H9 (cell line): ENCODE results near the gene ASB10. TPM values are rescaled to one million over a fixed set of nuclear protein-coding genes. Genes with fewer than 3 reads are reported as not detected.

ENCODE experiments used
- DNase-seq: peaks from one replicate; pipeline ENCODE4 v3.0.0-alpha.2; 2017
- H2AFZ ChIP-seq: one replicate; pipeline ENCODE4 v1.6.1; 2013; ENCODE audit warnings: mild to moderate bottlenecking, low read length, control low read depth, moderate library complexity
- H2AK5ac ChIP-seq: 2 replicates; pipeline ENCODE4 v1.6.1; 2013; ENCODE audit warnings: low read length, control low read depth, mixed read lengths; ENCODE audit not compliant: insufficient read length
- H2BK120ac ChIP-seq: one replicate; pipeline ENCODE4 v1.6.1; 2013; ENCODE audit warnings: low read depth, mild to moderate bottlenecking, low read length, control low read depth, inconsistent platforms; ENCODE audit not compliant: poor library complexity, severe bottlenecking
- H2BK12ac ChIP-seq: 2 replicates; pipeline ENCODE4 v1.6.1; 2013; ENCODE audit warnings: low read length, control low read depth, mixed read lengths, low read depth; ENCODE audit not compliant: insufficient read length
- H2BK15ac ChIP-seq: 2 replicates; pipeline ENCODE4 v1.6.1; 2013; ENCODE audit warnings: low read depth, low read length, control low read depth
- H2BK20ac ChIP-seq: one replicate; pipeline ENCODE4 v1.6.1; 2013; ENCODE audit warnings: low read depth, mild to moderate bottlenecking, low read length, control low read depth, inconsistent platforms; ENCODE audit not compliant: poor library complexity, severe bottlenecking
- H2BK5ac ChIP-seq: 2 replicates; pipeline ENCODE4 v1.6.1; 2013; ENCODE audit warnings: low read length, control low read depth, mixed read lengths; ENCODE audit not compliant: insufficient read length
- H3K14ac ChIP-seq: 2 replicates; pipeline ENCODE4 v1.6.1; 2013; ENCODE audit warnings: low read length, control low read depth; ENCODE audit not compliant: insufficient read depth
- H3K18ac ChIP-seq: 2 replicates; pipeline ENCODE4 v1.6.1; 2013; ENCODE audit warnings: low read depth, mild to moderate bottlenecking, mixed read lengths, low read length, control low read depth; ENCODE audit not compliant: insufficient read length
- H3K23ac ChIP-seq: 2 replicates; pipeline ENCODE4 v1.6.1; 2013; ENCODE audit warnings: low read length, control low read depth, mixed read lengths, low read depth; ENCODE audit not compliant: insufficient read length
- H3K23me2 ChIP-seq: 2 replicates; pipeline ENCODE4 v1.6.1; 2013; ENCODE audit warnings: low read depth, mild to moderate bottlenecking, mixed read lengths, low read length, control low read depth; ENCODE audit not compliant: insufficient read length, poor library complexity, severe bottlenecking
- H3K27ac ChIP-seq: 2 replicates; pipeline ENCODE4 v1.5.1; 2013; ENCODE audit warnings: low read length, control low read depth, mixed read lengths, low read depth; ENCODE audit not compliant: insufficient read length
- H3K27me3 ChIP-seq: 2 replicates; pipeline ENCODE4 v1.6.1; 2013; ENCODE audit warnings: low read length, control low read depth, inconsistent platforms; ENCODE audit not compliant: insufficient read depth
- H3K4ac ChIP-seq: 2 replicates; pipeline ENCODE4 v1.6.1; 2013; ENCODE audit warnings: low read depth, mild to moderate bottlenecking, control low read depth, inconsistent platforms, low read length, moderate library complexity
- H3K4me1 ChIP-seq: 2 replicates; pipeline ENCODE4 v1.6.1; 2013; ENCODE audit warnings: low read length, control low read depth, inconsistent platforms; ENCODE audit not compliant: insufficient read depth
- H3K4me2 ChIP-seq: 2 replicates; pipeline ENCODE4 v1.6.1; 2013; ENCODE audit warnings: low read length, control low read depth, mixed read lengths; ENCODE audit not compliant: insufficient read length, insufficient read depth
- H3K56ac ChIP-seq: 2 replicates; pipeline ENCODE4 v1.6.1; 2013; ENCODE audit warnings: low read depth, mild to moderate bottlenecking, mixed read lengths, low read length, control low read depth; ENCODE audit not compliant: insufficient read length
- H3K79me1 ChIP-seq: 2 replicates; pipeline ENCODE4 v1.6.1; 2013; ENCODE audit warnings: low read depth, mild to moderate bottlenecking, moderate library complexity, low read length, control low read depth, inconsistent platforms; ENCODE audit not compliant: insufficient read depth, poor library complexity, severe bottlenecking
- H3K79me2 ChIP-seq: 2 replicates; pipeline ENCODE4 v1.6.1; 2013; ENCODE audit warnings: low read length, control low read depth, inconsistent platforms; ENCODE audit not compliant: insufficient read depth
- H3K9ac ChIP-seq: 2 replicates; pipeline ENCODE4 v1.6.1; 2013; ENCODE audit warnings: low read length, control low read depth, mixed read lengths; ENCODE audit not compliant: insufficient read length; ENCODE audit errors: extremely low read depth
- H3K9me3 ChIP-seq: one replicate; pipeline ENCODE4 v1.6.1; 2013; ENCODE audit warnings: low read depth, low read length, inconsistent platforms; ENCODE audit not compliant: control insufficient read depth
- H3T11ph ChIP-seq: one replicate; pipeline ENCODE4 v1.6.1; 2013; ENCODE audit warnings: mild to moderate bottlenecking, low read length, control low read depth, inconsistent platforms
- H4K20me1 ChIP-seq: one replicate; pipeline ENCODE4 v1.6.1; 2013; ENCODE audit not compliant: control insufficient read depth, insufficient read length, insufficient read depth
- H4K5ac ChIP-seq: 2 replicates; pipeline ENCODE4 v1.6.1; 2013; ENCODE audit warnings: low read depth, mild to moderate bottlenecking, mixed read lengths, low read length, control low read depth; ENCODE audit not compliant: insufficient read length
- H4K8ac ChIP-seq: replicated peaks from 2 replicates; pipeline ENCODE4 v1.6.1; 2013; ENCODE audit warnings: low read length, control low read depth, mixed read lengths, low read depth; ENCODE audit not compliant: insufficient read length
- H4K91ac ChIP-seq: 2 replicates; pipeline ENCODE4 v1.6.1; 2013; ENCODE audit warnings: low read depth, mild to moderate bottlenecking, moderate library complexity, mixed read lengths, low read length, control low read depth; ENCODE audit not compliant: insufficient read length
- H3K27ac Mint-ChIP-seq, 3 experiments: 2 replicates in 2 of 3; 3 replicates in 1 of 3; pipeline ENCODE4 v1.8.0; 2020 to 2021; ENCODE audit warnings: mixed read lengths in 3 of 3, mild to moderate bottlenecking in 1 of 3, moderate library complexity in 1 of 3
- H3K27me3 Mint-ChIP-seq: 2 replicates; pipeline ENCODE4 v1.8.0; 2021; ENCODE audit warnings: low read depth, mild to moderate bottlenecking, moderate library complexity, mixed read lengths
- H3K36me3 Mint-ChIP-seq, 3 experiments: 2 replicates in 2 of 3; 3 replicates in 1 of 3; pipeline ENCODE4 v1.8.0; 2020 to 2021; ENCODE audit warnings: low read depth in 3 of 3, mixed read lengths in 3 of 3; ENCODE audit not compliant: insufficient read depth in 1 of 3
- H3K4me1 Mint-ChIP-seq, 2 experiments: 2 replicates each; pipeline ENCODE4 v1.8.0; 2020; ENCODE audit warnings: mixed read lengths in 2 of 2
- H3K4me3 Mint-ChIP-seq, 2 experiments: 2 replicates in 1 of 2; 3 replicates in 1 of 2; pipeline ENCODE4 v1.8.0; 2020 to 2021; ENCODE audit warnings: mild to moderate bottlenecking in 2 of 2, mixed read lengths in 2 of 2, moderate library complexity in 1 of 2
- H3K9me3 Mint-ChIP-seq, 2 experiments: 2 replicates in 1 of 2; 3 replicates in 1 of 2; pipeline ENCODE4 v1.8.0; 2020; ENCODE audit warnings: mild to moderate bottlenecking in 2 of 2, mixed read lengths in 2 of 2, moderate library complexity in 1 of 2
- WGBS: extraction: QIAGEN DNeasy Blood & Tissue Kit; methylation state at CpG from one replicate; pipeline ENCODE4 v1.1.7; 2013; ENCODE audit warnings: missing lambda C conversion rate, low lambda C conversion rate, mixed read lengths; ENCODE audit not compliant: insufficient read length; ENCODE audit errors: extremely low coverage; 5-methylcytosine and 5-hydroxymethylcytosine counted together
- total RNA-seq: library from RNA; stranded (reverse); gene quantifications from 2 replicates; pipeline ENCODE4 v1.2.1, GENCODE V29; 2021
- TF ChIP-seq, protein P1 (sequence below): fragments of 200-600 bp; sonication (generic); conservative IDR thresholded peaks from 3 replicates; pipeline ENCODE4 v1.8.0; 2021; ENCODE audit warnings: antibody characterized with exemption, mild to moderate bottlenecking

Gene ASB10
- total RNA-seq, 1 experiment from 2014 or later = not detected

- no peak overlapping the region for H3K4me3 Mint-ChIP-seq
- no peaks in the 10 kb centered on the region for H3K79me1 ChIP-seq
Measured at GRCh38 chr7:151191544-151191943, 4.5 kb upstream of the ASB10 start.

More at GRCh38 chr7:151191544-151191943, 4.5 kb upstream of the ASB10 start:
- H3K4me1 Mint-ChIP-seq = no peaks in the 10 kb centered on the region
- Histone ChIP-seq H2BK5ac (no peak overlapping the region), H3K23me2 (no peaks in the 10 kb centered on the region), H2BK20ac (no peak overlapping the region), H3K4me2 (no peak overlapping the region), H4K5ac (no peak overlapping the region), H3K27ac (no peak overlapping the region), H3K56ac (no peak overlapping the region), H4K91ac (no peak overlapping the region), H3K4ac (no peak overlapping the region), H4K8ac (no peak overlapping the region), H3T11ph (no peak overlapping the region), H3K27me3 (no peaks in the 10 kb centered on the region; the same call in 1 of the 2 replicates), H2AFZ (no peak overlapping the region), H4K20me1 (no peaks in the 10 kb centered on the region), H2BK15ac (no peak overlapping the region), H2BK12ac (no peak overlapping the region), H3K79me2 (no peaks in the 10 kb centered on the region), H2AK5ac (no peak overlapping the region), H3K9me3 (no peaks in the 10 kb centered on the region), H3K23ac (no peak overlapping the region), H3K18ac (no peak overlapping the region), H2BK120ac (no peak overlapping the region), H3K4me1 (no peaks in the 10 kb centered on the region; the same call in 1 of the 2 replicates), H3K9ac (no peak overlapping the region), H3K14ac (no peak overlapping the region; the same call in 1 of the 2 replicates)
- no peak overlapping the region for H3K27ac Mint-ChIP-seq
- no peaks in the 10 kb centered on the region for H3K36me3 Mint-ChIP-seq
- TF ChIP-seq, protein P1, sequence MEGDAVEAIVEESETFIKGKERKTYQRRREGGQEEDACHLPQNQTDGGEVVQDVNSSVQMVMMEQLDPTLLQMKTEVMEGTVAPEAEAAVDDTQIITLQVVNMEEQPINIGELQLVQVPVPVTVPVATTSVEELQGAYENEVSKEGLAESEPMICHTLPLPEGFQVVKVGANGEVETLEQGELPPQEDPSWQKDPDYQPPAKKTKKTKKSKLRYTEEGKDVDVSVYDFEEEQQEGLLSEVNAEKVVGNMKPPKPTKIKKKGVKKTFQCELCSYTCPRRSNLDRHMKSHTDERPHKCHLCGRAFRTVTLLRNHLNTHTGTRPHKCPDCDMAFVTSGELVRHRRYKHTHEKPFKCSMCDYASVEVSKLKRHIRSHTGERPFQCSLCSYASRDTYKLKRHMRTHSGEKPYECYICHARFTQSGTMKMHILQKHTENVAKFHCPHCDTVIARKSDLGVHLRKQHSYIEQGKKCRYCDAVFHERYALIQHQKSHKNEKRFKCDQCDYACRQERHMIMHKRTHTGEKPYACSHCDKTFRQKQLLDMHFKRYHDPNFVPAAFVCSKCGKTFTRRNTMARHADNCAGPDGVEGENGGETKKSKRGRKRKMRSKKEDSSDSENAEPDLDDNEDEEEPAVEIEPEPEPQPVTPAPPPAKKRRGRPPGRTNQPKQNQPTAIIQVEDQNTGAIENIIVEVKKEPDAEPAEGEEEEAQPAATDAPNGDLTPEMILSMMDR = no peak
- H3K9me3 Mint-ChIP-seq = no peaks in the 10 kb centered on the region
- DNase-seq = no peak
- peaks cover 30% of the 10 kb centered on the region for H3K27me3 Mint-ChIP-seq
- WGBS = no CpG with 5 or more reads among the region's 12 CpGs
